ENCODE results near the gene PSMB8.

PSMB8 gene

DNA sequence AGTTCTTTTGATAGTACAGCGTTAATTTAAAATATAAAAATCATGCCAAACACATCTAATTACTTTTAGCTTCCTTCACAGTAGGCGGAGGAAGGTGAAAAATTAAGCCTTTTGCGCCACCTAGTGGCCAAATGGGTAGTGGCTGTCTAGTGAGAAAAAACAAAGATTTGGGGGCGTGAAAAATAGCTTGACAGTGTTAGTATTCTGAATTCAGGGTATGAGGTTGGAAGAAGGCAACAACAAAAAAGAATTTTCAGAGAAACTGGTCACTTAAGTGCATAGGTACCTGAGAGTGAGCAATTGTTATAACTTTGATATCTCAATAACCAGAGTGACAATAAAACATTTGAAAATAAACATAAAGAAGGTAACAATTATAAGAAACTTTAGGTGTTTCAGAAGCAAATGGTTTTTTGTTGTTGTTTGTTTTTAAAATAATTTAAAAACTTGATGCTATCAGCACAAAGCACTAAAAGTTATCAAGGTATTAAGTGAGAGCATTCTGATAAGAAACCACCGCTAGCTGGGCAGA, 24.5 kb upstream of the PSMB8 start:
- Histone ChIP-seq H3K36me3 (replicated peaks) (no peaks in the 10 kb centered on the region), H3K9me3 (no peaks in the 10 kb centered on the region), H3K4me3 (no peak overlapping the region), H3K4me1 (no peaks in the 10 kb centered on the region), H3K27me3 (ENCODE audit: low read depth) (peaks cover 37% of the 10 kb centered on the region)
- DNase-seq (ENCODE audit: low spot score in 2 of 2) = peak; percentile 48 to 83
- in situ Hi-C loops (cut with MboI; ENCODE audit: low sequenced_read_pairs) = no loop called here

DNA sequence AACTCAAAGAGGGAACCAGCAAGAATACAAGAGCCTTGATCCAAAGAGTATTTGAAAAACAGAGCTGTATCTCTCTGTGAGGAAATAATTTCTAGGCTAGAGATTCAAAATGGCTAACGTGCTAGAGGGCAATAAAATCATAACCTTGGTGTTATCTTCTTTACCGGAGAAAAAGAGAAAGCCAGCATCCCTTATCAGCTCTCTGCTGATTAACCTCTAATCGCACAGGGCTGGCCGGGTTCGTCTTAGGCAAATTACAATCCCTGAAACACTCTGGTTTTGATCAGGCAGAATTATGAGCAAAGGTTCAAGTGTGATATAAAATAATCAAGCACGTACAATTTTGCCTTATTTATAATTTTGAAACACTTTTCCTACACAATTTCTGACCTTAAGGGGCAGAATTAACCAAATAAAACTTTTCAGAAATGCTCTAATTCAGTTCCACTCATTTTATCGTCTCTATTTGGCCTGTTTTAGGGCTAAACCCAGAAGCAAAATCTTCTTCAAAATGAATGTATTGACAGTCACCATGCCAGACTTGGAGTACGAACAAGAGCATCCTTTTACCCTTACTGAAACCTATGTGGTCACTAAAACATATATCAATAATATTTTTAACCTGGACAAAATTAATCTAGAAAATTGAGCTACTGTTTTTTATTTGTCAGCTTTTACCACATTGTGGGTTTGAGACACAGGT, 23.9 kb upstream of the PSMB8 start:
- in situ Hi-C loops (cut with MboI; ENCODE audit: low sequenced_read_pairs) = no loop called here
- no peak for DNase-seq (ENCODE audit: low spot score in 2 of 2)

DNA sequence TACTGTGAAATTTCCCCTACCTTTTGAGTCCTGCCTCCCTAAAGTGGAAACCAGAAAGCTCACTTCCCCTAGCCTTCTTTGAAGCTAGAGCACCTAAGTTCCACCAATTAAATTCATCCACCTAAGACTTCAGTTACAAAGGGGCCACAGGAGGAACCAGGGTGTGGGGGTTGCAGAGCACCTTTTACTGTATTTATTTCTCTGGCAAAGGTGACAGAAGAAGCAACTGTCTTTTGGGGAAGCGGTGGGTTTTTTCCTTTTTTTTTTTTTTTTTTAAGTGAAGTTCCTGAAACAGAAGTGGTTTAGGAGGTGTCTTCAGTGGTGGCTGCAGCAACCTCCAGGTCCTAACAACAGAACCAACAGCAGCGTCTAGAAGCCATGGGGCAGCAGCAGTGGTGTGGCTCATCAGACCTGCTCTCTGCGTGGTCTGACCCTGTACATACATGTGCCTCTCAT, 23.2 kb upstream of the PSMB8 start:
- DNase-seq (ENCODE audit: low spot score in 2 of 2) = no peak
- peaks cover 37% of the 10 kb centered on the region for H3K27me3 ChIP-seq (ENCODE audit: low read depth)

More for the DNA sequence above, 23.9 kb upstream of the PSMB8 start:
- Histone ChIP-seq H3K27me3 (ENCODE audit: low read depth) (peaks cover 37% of the 10 kb centered on the region), H3K4me1 (no peaks in the 10 kb centered on the region), H3K4me3 (no peak overlapping the region), H3K36me3 (replicated peaks) (no peaks in the 10 kb centered on the region), H3K9me3 (no peaks in the 10 kb centered on the region)

DNA sequence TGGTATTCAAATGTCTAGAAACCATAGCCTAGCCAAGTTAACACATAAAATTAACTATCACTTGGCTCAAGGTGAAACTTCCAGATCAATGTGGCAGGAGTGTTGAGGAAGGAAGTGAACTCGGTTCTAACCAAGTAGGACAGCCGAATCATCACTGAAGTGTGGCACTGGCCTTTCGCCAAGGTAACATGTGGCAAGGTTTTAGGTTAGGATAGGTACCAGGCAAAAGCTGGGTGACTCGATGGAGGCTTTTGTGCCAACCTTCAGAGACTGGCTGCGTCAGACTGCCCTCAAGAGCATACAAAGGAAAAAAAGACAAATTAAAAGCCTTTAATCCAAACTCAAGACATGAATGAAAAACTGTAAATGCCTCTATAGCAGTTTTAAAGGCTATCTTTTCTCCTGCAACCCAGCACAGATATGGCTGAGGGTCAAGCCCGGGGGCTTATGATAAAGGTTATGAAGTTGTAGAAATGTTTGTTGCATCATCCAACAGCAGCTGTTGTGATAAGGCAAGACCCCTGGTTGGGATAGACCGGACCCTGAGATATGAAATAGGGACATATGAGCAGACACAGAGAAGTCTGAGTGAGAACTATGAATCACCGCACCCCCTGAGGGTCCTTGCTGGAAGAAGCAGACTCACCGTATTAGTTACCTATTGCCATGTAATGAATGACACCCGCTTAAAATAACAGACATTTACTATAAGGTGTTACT, 22.0 kb upstream of the PSMB8 start:
- Histone ChIP-seq H3K27me3 (ENCODE audit: low read depth) (peaks cover 33% of the 10 kb centered on the region), H3K4me1 (no peaks in the 10 kb centered on the region), H3K36me3 (replicated peaks) (no peaks in the 10 kb centered on the region), H3K9me3 (no peaks in the 10 kb centered on the region), H3K4me3 (no peak overlapping the region)
- in situ Hi-C loops (cut with MboI; ENCODE audit: low sequenced_read_pairs) = no loop called here
- DNase-seq (ENCODE audit: low spot score in 2 of 2) = no peak

More for the DNA sequence above, 23.2 kb upstream of the PSMB8 start:
- Histone ChIP-seq H3K4me3 (no peak overlapping the region), H3K9me3 (no peaks in the 10 kb centered on the region), H3K36me3 (replicated peaks) (no peaks in the 10 kb centered on the region), H3K4me1 (no peaks in the 10 kb centered on the region)
- in situ Hi-C loops (cut with MboI; ENCODE audit: low sequenced_read_pairs) = no loop called here

DNA sequence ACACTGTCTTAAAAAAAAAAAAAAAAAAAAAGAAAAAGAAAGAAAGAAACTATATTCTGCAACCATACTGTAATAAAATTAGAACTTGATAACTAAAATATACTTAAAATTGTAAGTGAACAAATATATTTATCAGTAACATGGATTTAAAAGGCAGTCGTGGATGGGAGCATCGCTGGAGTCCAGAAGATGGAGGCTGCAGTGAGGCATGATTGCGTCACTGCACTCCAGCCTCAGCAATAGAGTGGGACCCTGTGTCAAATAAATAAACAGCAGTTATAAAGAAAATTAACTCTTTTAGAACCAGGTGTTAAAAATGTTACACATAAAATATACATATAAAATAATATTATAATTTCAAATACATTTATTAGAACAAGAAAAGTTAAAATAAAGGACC, 18.9 kb upstream of the PSMB8 start:
- DNase-seq (ENCODE audit: low spot score in 2 of 2) = no peak
- Histone ChIP-seq H3K36me3 (replicated peaks) (no peaks in the 10 kb centered on the region), H3K9me3 (no peaks in the 10 kb centered on the region), H3K4me1 (no peaks in the 10 kb centered on the region), H3K27me3 (ENCODE audit: low read depth) (peaks cover 29% of the 10 kb centered on the region), H3K4me3 (no peak overlapping the region)
- in situ Hi-C loops (cut with MboI; ENCODE audit: low sequenced_read_pairs) = no loop called here

DNA sequence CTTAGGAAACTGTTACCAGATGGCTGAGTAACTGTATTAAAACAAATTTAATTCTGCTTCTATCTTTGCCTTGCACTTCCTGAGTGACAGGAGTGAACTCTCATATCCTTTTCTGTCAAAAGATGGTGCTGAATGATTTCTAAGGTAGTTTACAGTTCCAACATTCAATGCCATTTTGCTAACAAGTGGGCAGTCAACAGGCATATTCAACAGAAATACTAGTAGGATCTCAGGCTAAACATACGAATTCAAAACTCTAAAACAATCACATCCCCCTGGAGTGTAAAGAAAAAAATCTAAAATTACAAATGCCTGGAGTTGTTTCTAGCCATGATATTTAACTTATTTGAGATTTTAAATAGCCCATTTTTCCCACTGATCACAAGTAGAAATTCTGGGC, 16.8 kb upstream of the PSMB8 start:
- H3K4me3 ChIP-seq = no peak overlapping the region
- H3K9me3 ChIP-seq = no peaks in the 10 kb centered on the region
- DNase-seq (ENCODE audit: low spot score in 2 of 2) = no peak
- in situ Hi-C loops (cut with MboI; ENCODE audit: low sequenced_read_pairs) = no loop called here
- H3K4me1 ChIP-seq = no peaks in the 10 kb centered on the region
- H3K36me3 ChIP-seq (replicated peaks) = no peaks in the 10 kb centered on the region
- H3K27me3 ChIP-seq (ENCODE audit: low read depth) = peaks cover 13% of the 10 kb centered on the region

DNA sequence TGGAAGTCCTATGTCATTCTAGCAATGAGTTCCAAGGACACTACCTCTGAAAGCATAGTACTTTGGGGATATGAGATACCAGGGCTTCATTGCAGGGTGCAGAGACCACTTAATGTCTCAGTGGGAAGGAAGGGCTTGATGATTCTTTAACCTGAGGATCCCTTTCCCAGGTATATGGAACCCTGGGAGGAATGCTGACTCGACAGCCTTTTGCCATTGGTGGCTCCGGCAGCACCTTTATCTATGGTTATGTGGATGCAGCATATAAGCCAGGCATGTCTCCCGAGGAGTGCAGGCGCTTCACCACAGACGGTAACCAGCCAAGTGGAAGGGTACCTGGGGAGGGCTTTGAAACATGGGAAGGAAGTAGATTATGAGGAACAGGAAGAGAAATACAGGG, 14.3 kb upstream of the PSMB8 start:
- no peak for DNase-seq (ENCODE audit: low spot score in 2 of 2)
- H3K36me3 ChIP-seq (replicated peaks) = no peaks in the 10 kb centered on the region
- no peak overlapping the region for H3K4me3 ChIP-seq
- in situ Hi-C loops (cut with MboI; ENCODE audit: low sequenced_read_pairs) = no loop called here
- no peaks in the 10 kb centered on the region for H3K4me1 ChIP-seq
- H3K9me3 ChIP-seq = no peaks in the 10 kb centered on the region
- H3K27me3 ChIP-seq (ENCODE audit: low read depth) = no peaks in the 10 kb centered on the region; the same call in 1 of the 2 replicates

DNA sequence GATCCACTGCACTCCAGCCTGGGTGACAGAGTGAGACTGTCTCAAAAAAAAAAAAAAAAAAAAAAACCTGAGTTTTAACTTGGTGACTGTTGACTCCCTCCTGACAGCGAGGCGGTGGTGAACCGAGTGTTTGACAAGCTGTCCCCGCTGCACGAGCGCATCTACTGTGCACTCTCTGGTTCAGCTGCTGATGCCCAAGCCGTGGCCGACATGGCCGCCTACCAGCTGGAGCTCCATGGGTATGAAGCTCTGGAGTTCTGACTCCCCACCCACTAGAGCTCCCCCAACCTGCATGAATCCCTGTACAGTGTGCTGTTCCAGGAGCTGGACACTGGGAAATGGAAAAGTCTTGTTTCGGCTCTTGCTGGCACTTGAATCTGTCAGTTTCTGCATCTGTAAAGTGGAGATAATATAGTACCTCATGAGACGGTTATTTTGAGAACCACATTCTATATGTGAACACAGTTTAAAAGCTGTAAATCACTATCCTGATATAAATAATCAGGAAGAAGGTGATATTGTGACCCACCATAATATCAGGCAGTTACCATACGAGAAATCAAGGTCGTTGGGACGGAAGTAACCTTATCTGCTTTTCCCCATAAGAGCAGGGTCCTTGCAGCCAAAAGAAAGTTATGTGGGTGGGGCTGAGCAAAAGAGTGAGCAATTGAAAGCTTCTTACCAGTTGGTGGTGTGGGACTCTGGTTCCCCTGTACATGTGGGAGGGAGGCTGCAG, 13.5 kb upstream of the PSMB8 start:
- no peak overlapping the region for H3K4me3 ChIP-seq
- H3K4me1 ChIP-seq = peaks cover 4% of the 10 kb centered on the region
- DNase-seq (ENCODE audit: low spot score in 2 of 2) = no peak
- no peaks in the 10 kb centered on the region for H3K36me3 ChIP-seq (replicated peaks)
- no peaks in the 10 kb centered on the region for H3K9me3 ChIP-seq
- H3K27me3 ChIP-seq (ENCODE audit: low read depth) = no peaks in the 10 kb centered on the region
- in situ Hi-C loops (cut with MboI; ENCODE audit: low sequenced_read_pairs) = no loop called here

DNA sequence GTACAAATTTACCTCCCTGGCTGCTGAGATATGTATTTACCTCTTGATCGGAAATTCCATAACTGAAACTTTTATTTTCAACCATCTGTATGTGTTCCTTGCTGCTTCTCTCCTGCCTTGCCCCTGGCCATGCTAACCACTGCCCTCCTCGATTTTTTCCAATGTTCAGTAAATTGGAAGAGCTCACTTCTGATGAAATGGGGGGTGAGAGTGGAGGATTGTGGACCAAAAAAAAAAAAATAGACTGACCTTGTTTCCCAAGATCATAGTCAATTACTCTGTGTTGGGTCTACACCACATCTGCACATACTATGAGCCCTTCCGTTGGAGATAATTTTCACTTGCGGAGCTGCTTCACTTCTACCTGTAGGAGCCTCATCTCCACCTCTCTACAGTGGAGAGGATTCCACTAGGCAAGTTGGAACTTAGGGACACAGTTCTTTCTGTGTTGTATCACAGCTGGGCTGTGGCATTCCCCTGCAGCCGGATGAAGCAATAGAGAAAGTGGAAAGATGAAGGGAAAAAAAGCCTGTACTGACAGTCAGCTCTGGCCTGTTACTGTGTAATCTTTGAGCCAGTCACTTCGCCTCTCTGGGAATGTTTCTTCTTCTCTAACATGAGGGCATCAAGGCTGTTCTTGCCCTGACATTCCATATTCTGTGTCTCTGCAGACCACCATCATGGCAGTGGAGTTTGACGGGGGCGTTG, 11.8 kb upstream of the PSMB8 start:
- in situ Hi-C loops (cut with MboI; ENCODE audit: low sequenced_read_pairs) = no loop called here
- DNase-seq (ENCODE audit: low spot score in 2 of 2) = no peak
- Histone ChIP-seq H3K4me3 (no peak overlapping the region), H3K27me3 (ENCODE audit: low read depth) (no peaks in the 10 kb centered on the region), H3K9me3 (no peaks in the 10 kb centered on the region), H3K36me3 (replicated peaks) (no peaks in the 10 kb centered on the region; the same call in 1 of the 2 replicates), H3K4me1 (peaks cover 6% of the 10 kb centered on the region)

DNA sequence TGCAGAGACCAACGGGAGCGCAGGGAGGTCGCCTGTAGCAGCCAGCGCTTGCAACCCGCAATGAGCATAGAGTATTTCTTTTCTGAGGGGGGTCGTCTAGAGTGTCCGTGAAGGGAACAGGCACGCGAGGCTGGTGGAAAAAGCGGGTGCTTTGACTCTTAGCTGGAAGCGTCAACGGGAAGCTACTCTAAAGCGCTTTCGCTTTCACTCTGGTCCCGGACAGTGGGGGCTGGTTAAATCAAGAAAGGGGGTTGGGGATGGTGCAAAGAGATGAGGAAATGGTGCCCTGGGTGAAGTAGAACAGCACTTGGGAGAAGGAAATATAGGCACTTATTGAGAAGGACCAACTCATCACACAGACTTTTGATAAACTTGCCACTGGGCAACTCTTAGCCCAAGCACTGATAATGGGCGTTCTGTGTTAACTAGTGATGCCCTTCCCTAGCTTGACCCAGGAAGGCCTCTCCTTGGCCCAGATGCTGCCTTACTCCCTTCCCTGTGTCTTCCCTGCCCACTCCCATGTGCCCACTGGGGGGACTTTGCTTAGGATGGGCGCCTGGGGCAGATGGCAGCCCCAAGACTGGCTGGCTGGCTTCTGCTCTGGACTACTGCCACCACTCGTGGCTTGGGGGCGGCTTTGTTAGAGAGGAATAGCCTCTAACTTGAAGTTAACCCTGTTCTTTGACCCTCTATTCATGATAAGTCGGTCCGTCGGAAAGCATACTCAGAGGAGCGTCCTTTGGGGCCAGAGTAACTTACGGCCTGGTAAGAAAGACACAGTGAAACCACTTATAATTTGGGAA, 10.7 kb upstream of the PSMB8 start:
- Histone ChIP-seq H3K27me3 (ENCODE audit: low read depth) (no peaks in the 10 kb centered on the region), H3K36me3 (replicated peaks) (peaks cover 6% of the 10 kb centered on the region), H3K9me3 (no peaks in the 10 kb centered on the region), H3K4me3 (peak overlapping the region; percentile 67), H3K4me1 (peaks cover 6% of the 10 kb centered on the region)
- no peak for DNase-seq (ENCODE audit: low spot score in 2 of 2)
- in situ Hi-C loops (cut with MboI; ENCODE audit: low sequenced_read_pairs) = no loop called here

DNA sequence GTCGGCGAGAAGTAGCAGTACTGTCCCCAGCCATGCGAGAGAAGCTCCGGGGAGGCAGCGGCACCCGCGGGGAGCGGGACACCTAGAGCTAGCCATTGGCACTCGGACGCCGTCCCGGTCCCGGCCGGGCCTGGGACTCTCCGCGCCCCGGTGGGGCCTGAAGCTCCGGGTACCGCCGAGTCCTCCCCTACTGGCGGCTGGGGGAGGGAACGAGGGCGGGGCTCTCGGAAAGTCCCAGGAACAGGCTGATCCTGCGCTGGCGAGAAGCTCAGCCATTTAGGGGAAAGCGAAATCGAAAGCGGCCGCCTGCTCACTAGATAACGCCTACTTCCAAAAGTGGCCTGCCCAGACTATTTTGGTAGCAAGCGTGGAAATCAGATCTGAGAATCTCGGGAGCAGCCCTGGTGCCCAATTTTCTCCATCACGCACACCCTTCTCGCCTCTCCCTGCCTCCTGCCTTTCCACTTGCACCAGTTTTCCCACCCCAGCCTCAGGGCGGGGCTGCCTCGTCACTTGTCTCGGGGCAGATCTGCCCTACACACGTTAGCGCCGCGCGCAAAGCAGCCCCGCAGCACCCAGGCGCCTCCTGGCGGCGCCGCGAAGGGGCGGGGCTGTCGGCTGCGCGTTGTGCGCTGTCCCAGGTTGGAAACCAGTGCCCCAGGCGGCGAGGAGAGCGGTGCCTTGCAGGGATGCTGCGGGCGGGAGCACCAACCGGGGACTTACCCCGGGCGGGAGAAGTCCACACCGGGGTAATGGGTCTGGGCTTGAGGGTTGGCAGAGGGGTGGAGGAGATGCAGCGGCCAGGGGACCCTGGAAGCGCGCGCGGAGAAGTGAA, 9.9 kb upstream of the PSMB8 start, which contains the start of the genes PSMB9 and TAP1:
PSMB9 (plus strand) TSS at position 652 of the 835 bp plus-strand sequence; CDS start at position 690, 38 bp downstream.
TAP1 (minus strand) TSS at position 164 of the 835 bp plus-strand sequence; CDS start at position 96, 68 bp downstream.
- Histone ChIP-seq H3K36me3 (replicated peaks) (peaks cover 6% of the 10 kb centered on the region), H3K4me3 (peak within 1 kb of the TSS; percentile 67), H3K27me3 (ENCODE audit: low read depth) (no peaks in the 10 kb centered on the region), H3K9me3 (no peaks in the 10 kb centered on the region), H3K4me1 (peaks cover 6% of the 10 kb centered on the region)
- DNase-seq (ENCODE audit: low spot score in 2 of 2) = peak; percentile 82 to 93
- in situ Hi-C loops (cut with MboI; ENCODE audit: low sequenced_read_pairs) = no loop called here
